GM18517 (cell line): ENCODE data around the gene C2CD4B.

Experiments used
- ATAC-seq: cut with Tn5 transposase; IDR thresholded peaks from one replicate; pipeline ENCODE4 v1.9.1; 2021; ENCODE audit warnings: mild to moderate bottlenecking, moderate library complexity; ENCODE audit not compliant: unreplicated experiment

The C2CD4B gene

DNA sequence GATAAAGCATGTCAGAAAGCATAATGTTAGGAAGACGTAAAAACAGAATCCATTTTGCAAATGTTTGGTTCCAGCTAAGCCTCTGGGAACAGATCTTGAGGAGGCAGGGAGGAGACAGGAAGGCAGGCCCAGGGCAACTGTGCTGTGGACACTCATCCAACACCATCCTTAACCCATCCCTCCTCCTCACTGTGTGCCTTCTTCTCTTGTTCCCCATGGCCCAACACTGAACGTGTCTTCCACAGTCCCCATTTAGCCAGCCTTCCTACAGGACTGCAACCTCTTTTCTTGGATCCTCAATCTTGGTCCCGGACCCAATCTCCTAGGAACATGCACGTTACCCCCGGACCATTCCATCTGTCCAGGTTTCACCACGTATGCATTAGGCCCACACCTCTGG, 15.4 kb downstream of the C2CD4B start:
- ATAC-seq: no peak

GRCh38 chr15:62147551-62147950, 17.5 kb downstream of the C2CD4B start:
- no peak for ATAC-seq

GRCh38 chr15:62147149-62147548, 17.9 kb downstream of the C2CD4B start:
- no peak for ATAC-seq

GRCh38 chr15:62145015-62145735, 19.9 kb downstream of the C2CD4B start:
- ATAC-seq: no peak

- no peak for ATAC-seq
Measured at GRCh38 chr15:62142736-62143135, 22.3 kb downstream of the C2CD4B start.

- ATAC-seq: no peak
Measured at GRCh38 chr15:62141643-62142588, 23.2 kb downstream of the C2CD4B start.

DNA sequence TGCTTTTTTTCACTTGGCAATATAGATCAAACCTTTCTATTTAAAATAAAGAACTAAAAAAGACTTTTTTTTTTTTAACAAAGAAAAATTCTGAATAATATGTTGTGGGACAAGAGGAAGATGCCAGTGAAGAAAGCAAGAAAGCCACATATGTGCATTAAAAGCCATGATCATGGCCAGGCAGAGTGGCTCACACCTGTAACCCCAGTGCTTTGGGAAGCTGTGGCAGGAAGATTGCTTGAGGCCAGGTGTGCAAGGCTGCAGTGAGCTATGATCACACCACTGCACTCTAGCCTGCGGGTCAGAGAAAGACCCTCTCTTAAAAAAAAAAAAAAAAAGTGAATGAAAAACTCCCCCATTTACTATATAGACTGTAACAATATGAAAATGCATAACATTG, 23.9 kb downstream of the C2CD4B start:
- no peak for ATAC-seq

GRCh38 chr15:62138124-62138523, 27.0 kb downstream of the C2CD4B start:
- no peak for ATAC-seq

- no peak for ATAC-seq
Measured at GRCh38 chr15:62136911-62137865, 27.9 kb downstream of the C2CD4B start.

DNA sequence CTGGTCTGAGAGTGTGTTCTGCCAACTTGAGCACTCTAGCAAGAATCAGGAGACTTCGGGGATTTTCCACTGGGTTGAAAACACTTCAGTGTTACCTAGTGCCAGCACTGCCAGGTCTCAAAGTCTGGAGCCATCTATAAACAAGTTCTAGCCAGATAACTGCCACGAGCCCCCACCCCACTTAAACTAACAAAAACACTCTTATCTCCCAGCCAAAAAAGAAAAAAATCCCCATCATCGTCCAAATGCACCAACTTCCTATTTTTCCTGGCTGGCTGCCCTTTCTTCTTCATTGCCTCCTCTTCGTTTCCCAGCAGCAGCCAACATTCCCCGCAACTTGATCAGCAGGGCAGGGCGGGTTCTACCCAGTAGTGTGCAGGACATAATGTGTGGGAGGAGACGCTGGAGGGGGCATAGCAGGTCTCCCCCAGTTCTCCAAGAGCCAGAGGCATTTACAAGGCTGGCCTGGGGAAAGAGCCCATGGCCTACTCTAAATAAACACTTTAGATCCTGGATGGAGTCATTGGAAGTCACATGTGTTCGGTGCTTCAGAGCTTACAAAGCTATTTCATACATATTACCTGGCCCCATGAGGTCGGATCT, 29.5 kb downstream of the C2CD4B start:
- no peak for ATAC-seq

DNA sequence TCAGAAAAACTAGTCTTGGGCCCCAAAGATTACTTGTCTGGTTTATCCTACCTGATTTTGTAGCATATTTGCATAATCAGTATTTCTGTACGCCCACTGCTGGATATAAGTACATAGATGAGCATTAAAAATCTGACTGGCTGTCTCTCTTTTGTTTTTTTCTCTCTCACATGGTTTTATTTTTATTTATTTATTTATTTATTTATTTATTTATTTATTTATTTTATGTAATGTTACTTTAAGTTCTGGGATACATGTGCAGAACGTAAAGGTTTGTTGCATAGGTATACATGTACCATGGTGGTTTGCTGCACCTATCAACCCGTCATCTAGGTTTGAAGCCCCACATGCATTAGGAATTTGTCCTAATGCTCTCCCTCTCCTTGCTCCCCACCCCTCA, 31.9 kb downstream of the C2CD4B start:
- no peak for ATAC-seq

GRCh38 chr15:62128916-62129315, 36.2 kb downstream of the C2CD4B start:
- no peak for ATAC-seq

DNA sequence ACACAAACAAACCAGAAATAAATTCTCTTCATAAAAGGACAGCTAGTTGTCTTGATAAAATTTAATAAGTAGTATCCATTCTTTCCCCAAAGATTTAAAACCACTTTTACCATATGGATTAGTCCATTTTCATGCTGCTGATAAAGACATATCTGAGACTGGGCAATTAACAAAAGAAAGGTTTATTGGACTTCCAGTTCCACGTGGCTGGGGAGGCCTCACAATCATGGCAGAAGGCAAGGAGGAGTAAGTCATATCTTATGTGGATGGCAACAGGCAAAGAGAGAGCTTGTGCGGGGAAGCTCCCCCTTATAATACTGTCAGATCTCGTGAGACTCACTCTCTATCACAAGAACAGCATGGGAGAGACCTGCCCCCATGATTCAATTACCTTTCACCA, 38.7 kb downstream of the C2CD4B start:
- ATAC-seq: no peak

DNA sequence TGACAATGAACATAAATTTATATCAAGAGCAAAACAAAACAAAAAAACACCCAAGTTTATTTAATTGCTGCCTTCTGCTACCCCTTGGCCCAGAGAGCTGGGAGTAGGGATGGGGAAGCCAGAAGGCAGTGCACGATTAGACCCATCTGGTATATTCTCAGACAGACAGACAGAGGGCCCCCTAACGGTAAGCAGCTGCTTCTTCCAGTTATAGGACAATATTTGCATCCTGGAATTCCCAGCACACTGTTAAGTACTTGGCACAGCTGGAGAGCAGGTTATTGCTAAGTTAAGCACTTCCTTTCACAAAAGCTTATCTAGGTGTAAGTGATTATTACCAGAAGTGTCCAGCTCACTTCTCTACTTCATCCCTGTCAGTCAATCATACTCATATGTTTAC, 39.3 kb downstream of the C2CD4B start:
- ATAC-seq: no peak

- no peak for ATAC-seq
Measured at GRCh38 chr15:62124973-62125303, 40.1 kb downstream of the C2CD4B start.

- no peak for ATAC-seq
Measured at GRCh38 chr15:62124176-62124972, 40.7 kb downstream of the C2CD4B start.

- ATAC-seq: no peak
Measured at GRCh38 chr15:62122249-62122648, 42.8 kb downstream of the C2CD4B start.

DNA sequence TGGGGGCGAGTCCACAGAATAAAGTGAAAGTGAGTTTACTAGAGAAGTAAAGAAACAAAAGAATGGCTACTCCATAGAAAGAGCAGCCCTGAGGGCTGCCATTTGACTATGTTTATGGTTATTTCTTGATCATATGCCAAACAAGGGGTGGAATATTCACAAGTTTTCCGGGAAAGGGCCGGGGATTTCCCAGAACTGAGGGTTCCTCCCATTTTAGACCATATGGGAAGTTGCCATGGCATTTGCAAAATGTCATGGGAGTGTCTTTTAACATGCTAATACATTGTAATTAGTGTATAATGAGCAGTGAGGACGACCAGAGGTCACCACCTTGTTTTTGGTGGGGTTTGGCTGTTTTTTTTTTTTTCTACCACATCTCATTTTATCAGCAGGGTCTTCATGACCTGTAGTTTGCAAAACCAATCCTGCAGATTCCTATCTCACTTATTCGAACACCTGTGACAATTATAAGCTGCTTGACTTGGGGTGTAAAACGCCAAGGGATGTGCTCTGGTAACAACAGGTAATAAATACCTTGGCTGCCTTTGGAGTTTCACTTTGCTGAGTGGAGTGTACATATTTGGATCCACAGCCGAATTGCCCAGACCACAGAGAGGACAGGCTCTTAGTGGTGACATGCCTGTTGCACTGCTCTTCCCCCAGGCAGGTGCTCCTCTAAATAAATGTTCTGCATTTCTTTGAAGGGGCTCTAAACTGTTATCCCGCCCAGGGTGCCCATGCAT, 43.6 kb downstream of the C2CD4B start:
- no peak for ATAC-seq

- no peak for ATAC-seq
Measured at GRCh38 chr15:62120776-62121175, 44.3 kb downstream of the C2CD4B start.
